ENCODE measurements around the gene FN1.

Gene FN1

GRCh38 chr2:215422676-215423075, 13.2 kb downstream of the FN1 start:
- H3K4me3 ChIP-seq (ENCODE audit: insufficient read depth, low read depth, low read length), result no peak overlapping the region
- H3K27ac ChIP-seq (ENCODE audit: insufficient read depth, low read depth, low read length, poor library complexity, severe bottlenecking), result no peak overlapping the region
- H3K36me3 ChIP-seq (ENCODE audit: control insufficient read depth, insufficient read depth, low read length), result peaks cover 14% of the 10 kb centered on the region
- H3K9me3 ChIP-seq (ENCODE audit: control insufficient read depth, low read length), result no peaks in the 10 kb centered on the region
- H3K4me1 ChIP-seq (ENCODE audit: control insufficient read depth, insufficient read depth, low read length), result no peaks in the 10 kb centered on the region
- WGBS, 2 experiments, result 97 to 100% methylated on average over 3 of the region's 4 CpGs
- no peaks in the 10 kb centered on the region for H3K27me3 ChIP-seq (ENCODE audit: control insufficient read depth, insufficient read depth, low read length, poor library complexity, severe bottlenecking)

GRCh38 chr2:215421859-215422461, 13.9 kb downstream of the FN1 start:
- no peak overlapping the region for H3K4me3 ChIP-seq (ENCODE audit: insufficient read depth, low read depth, low read length)
- WGBS, 2 experiments, result 90 to 93% methylated on average over 10 of the region's 10 CpGs
- no peaks in the 10 kb centered on the region for H3K27me3 ChIP-seq (ENCODE audit: control insufficient read depth, insufficient read depth, low read length, poor library complexity, severe bottlenecking)
- H3K36me3 ChIP-seq (ENCODE audit: control insufficient read depth, insufficient read depth, low read length), result peaks cover 14% of the 10 kb centered on the region
- H3K27ac ChIP-seq (ENCODE audit: insufficient read depth, low read depth, low read length, poor library complexity, severe bottlenecking), result no peak overlapping the region
- H3K4me1 ChIP-seq (ENCODE audit: control insufficient read depth, insufficient read depth, low read length), result no peaks in the 10 kb centered on the region
- no peaks in the 10 kb centered on the region for H3K9me3 ChIP-seq (ENCODE audit: control insufficient read depth, low read length)

DNA sequence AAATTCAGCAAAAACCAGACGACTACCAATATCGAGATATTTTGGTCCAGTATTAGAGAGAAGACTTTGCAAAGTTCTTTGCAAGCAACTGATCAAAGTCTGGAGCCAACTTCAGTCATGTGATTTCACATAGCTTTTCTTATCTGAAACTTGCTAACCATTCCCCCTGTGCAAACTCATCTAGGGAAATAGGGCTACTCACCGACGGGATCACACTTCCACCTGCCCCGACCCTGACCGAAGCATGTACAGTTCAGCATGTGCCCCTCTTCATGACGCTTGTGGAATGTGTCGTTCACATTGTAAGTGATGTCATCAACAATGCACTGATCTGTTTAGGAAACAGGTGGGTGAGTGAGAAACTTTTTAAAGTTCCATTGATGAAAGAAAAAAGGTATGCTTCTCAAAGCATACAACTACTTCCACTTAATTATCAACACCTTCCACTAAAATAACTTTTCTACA, 15.4 kb downstream of the FN1 start:
- no peaks in the 10 kb centered on the region for H3K9me3 ChIP-seq (ENCODE audit: control insufficient read depth, low read length)
- 94 to 96% methylated on average over 8 of the region's 8 CpGs for WGBS, 2 experiments
- H3K27ac ChIP-seq (ENCODE audit: insufficient read depth, low read depth, low read length, poor library complexity, severe bottlenecking), result no peak overlapping the region
- H3K27me3 ChIP-seq (ENCODE audit: control insufficient read depth, insufficient read depth, low read length, poor library complexity, severe bottlenecking), result no peaks in the 10 kb centered on the region
- H3K4me3 ChIP-seq (ENCODE audit: insufficient read depth, low read depth, low read length), result no peak overlapping the region
- H3K36me3 ChIP-seq (ENCODE audit: control insufficient read depth, insufficient read depth, low read length), result peaks cover 14% of the 10 kb centered on the region
- no peaks in the 10 kb centered on the region for H3K4me1 ChIP-seq (ENCODE audit: control insufficient read depth, insufficient read depth, low read length)

- Histone ChIP-seq H3K4me1 (ENCODE audit: control insufficient read depth, insufficient read depth, low read length) (no peaks in the 10 kb centered on the region), H3K27ac (ENCODE audit: insufficient read depth, low read depth, low read length, poor library complexity, severe bottlenecking) (no peak overlapping the region), H3K27me3 (ENCODE audit: control insufficient read depth, insufficient read depth, low read length, poor library complexity, severe bottlenecking) (no peaks in the 10 kb centered on the region), H3K4me3 (ENCODE audit: insufficient read depth, low read depth, low read length) (no peak overlapping the region), H3K9me3 (ENCODE audit: control insufficient read depth, low read length) (no peaks in the 10 kb centered on the region), H3K36me3 (ENCODE audit: control insufficient read depth, insufficient read depth, low read length) (peaks cover 14% of the 10 kb centered on the region)
- 86 to 94% methylated on average over 5 to 6 of the region's 7 CpGs for WGBS, 2 experiments
Measured at GRCh38 chr2:215419769-215420470, 15.9 kb downstream of the FN1 start.

DNA sequence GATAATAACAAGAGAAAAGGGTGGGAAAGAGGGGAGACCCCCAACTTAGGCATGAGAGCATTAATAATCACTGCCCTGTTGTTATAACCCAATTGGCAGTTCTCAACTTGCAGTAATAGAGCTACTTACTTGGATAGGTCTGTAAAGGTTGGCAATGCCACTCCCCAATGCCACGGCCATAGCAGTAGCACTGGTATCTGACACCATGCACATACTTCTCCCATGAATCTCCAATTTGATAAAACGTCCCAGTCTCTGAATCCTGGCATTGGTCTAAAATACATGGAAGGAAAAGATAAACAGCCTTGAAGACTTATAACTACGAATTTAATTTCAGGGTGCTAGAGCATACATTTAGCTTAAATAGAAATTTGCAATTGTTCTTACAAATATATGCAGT, 16.8 kb downstream of the FN1 start:
- WGBS, 2 experiments, result 89 to 100% methylated on average over 2 to 3 of the region's 3 CpGs
- Histone ChIP-seq H3K36me3 (ENCODE audit: control insufficient read depth, insufficient read depth, low read length) (peaks cover 14% of the 10 kb centered on the region), H3K27ac (ENCODE audit: insufficient read depth, low read depth, low read length, poor library complexity, severe bottlenecking) (no peak overlapping the region), H3K9me3 (ENCODE audit: control insufficient read depth, low read length) (no peaks in the 10 kb centered on the region), H3K4me1 (ENCODE audit: control insufficient read depth, insufficient read depth, low read length) (no peaks in the 10 kb centered on the region), H3K4me3 (ENCODE audit: insufficient read depth, low read depth, low read length) (no peak overlapping the region), H3K27me3 (ENCODE audit: control insufficient read depth, insufficient read depth, low read length, poor library complexity, severe bottlenecking) (no peaks in the 10 kb centered on the region)

GRCh38 chr2:215418064-215418963, 17.6 kb downstream of the FN1 start:
- no peak overlapping the region for H3K4me3 ChIP-seq (ENCODE audit: insufficient read depth, low read depth, low read length)
- H3K27ac ChIP-seq (ENCODE audit: insufficient read depth, low read depth, low read length, poor library complexity, severe bottlenecking), result no peak overlapping the region
- WGBS, 2 experiments, result 92 to 96% methylated on average over 2 to 3 of the region's 3 CpGs
- no peaks in the 10 kb centered on the region for H3K4me1 ChIP-seq (ENCODE audit: control insufficient read depth, insufficient read depth, low read length)
- H3K27me3 ChIP-seq (ENCODE audit: control insufficient read depth, insufficient read depth, low read length, poor library complexity, severe bottlenecking), result no peaks in the 10 kb centered on the region
- no peaks in the 10 kb centered on the region for H3K9me3 ChIP-seq (ENCODE audit: control insufficient read depth, low read length)
- H3K36me3 ChIP-seq (ENCODE audit: control insufficient read depth, insufficient read depth, low read length), result peaks cover 13% of the 10 kb centered on the region

DNA sequence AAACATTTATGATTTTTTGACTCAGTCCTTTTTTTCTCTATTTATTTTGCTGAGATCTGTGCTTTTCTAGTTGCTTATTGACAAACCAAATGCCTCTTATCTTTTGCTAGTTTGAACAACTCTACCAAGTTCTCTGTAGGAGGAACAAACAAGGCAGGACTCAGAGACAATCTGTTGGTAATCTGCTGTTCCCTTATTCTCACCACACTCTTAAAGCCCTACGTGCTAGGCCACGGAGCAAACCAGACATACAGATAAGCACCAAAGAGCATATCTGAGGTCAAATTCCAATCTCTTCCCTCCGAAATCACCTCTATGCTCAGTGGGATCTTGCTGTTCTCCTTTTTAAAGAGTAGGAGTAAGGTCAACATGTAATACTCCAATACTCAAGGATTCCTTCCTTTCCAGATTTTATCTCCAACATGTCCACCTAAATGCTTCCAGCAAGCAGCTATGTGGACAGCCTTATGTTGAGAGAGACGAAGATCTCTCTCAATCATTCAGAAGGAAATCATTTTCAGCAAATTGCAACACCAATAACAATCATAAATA, 18.4 kb downstream of the FN1 start:
- Histone ChIP-seq H3K36me3 (ENCODE audit: control insufficient read depth, insufficient read depth, low read length) (peaks cover 11% of the 10 kb centered on the region), H3K27me3 (ENCODE audit: control insufficient read depth, insufficient read depth, low read length, poor library complexity, severe bottlenecking) (no peaks in the 10 kb centered on the region), H3K27ac (ENCODE audit: insufficient read depth, low read depth, low read length, poor library complexity, severe bottlenecking) (no peak overlapping the region), H3K9me3 (ENCODE audit: control insufficient read depth, low read length) (no peaks in the 10 kb centered on the region), H3K4me3 (ENCODE audit: insufficient read depth, low read depth, low read length) (no peak overlapping the region), H3K4me1 (ENCODE audit: control insufficient read depth, insufficient read depth, low read length) (no peaks in the 10 kb centered on the region)
- WGBS, 2 experiments, result 91% methylated on average over 4 of the region's 4 CpGs

GRCh38 chr2:215416656-215417055, 19.2 kb downstream of the FN1 start:
- Histone ChIP-seq H3K27me3 (ENCODE audit: control insufficient read depth, insufficient read depth, low read length, poor library complexity, severe bottlenecking) (no peaks in the 10 kb centered on the region), H3K9me3 (ENCODE audit: control insufficient read depth, low read length) (no peaks in the 10 kb centered on the region), H3K27ac (ENCODE audit: insufficient read depth, low read depth, low read length, poor library complexity, severe bottlenecking) (no peak overlapping the region), H3K4me1 (ENCODE audit: control insufficient read depth, insufficient read depth, low read length) (no peaks in the 10 kb centered on the region), H3K4me3 (ENCODE audit: insufficient read depth, low read depth, low read length) (no peak overlapping the region), H3K36me3 (ENCODE audit: control insufficient read depth, insufficient read depth, low read length) (peaks cover 11% of the 10 kb centered on the region)
- WGBS, 2 experiments, result 92 to 93% methylated on average over 2 of the region's 2 CpGs

DNA sequence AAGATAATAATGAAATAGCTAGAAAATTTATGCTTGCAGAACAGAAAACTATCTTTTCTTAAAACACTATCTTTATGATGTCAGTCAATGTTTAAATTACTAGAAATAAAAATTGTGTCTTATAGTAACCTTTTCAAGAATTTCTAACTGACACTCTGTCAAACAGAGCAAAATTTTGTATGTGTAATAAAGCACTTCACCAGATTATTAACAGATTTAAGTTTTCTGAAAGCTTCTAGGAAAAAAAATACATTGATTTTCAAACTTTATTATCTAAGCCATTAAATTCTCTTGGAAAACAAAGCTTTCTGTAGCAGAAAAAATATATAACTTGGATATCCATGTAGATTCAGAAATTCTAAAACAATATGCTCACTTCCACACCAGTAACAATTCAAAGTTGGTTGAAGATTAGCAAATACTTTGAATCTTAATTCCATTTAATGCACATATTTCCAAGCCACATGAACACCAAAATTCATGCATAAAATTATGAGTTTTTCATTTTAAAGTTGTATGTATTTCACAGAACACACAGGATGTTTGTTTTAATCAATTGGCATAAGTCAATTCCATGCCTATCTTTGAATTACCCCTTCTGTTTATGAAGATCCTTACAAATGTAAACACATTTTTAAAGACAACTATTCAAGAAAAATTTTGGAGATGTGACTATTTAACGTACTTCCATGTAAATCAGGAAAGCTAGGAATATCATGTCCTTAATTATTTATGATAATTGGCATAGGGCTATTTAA, 19.9 kb downstream of the FN1 start:
- H3K4me1 ChIP-seq (ENCODE audit: control insufficient read depth, insufficient read depth, low read length), result no peaks in the 10 kb centered on the region
- H3K9me3 ChIP-seq (ENCODE audit: control insufficient read depth, low read length), result no peaks in the 10 kb centered on the region
- H3K36me3 ChIP-seq (ENCODE audit: control insufficient read depth, insufficient read depth, low read length), result peaks cover 11% of the 10 kb centered on the region
- no peaks in the 10 kb centered on the region for H3K27me3 ChIP-seq (ENCODE audit: control insufficient read depth, insufficient read depth, low read length, poor library complexity, severe bottlenecking)
- no CpG with 5 or more reads among the region's 1 CpG for WGBS, 2 experiments
- H3K27ac ChIP-seq (ENCODE audit: insufficient read depth, low read depth, low read length, poor library complexity, severe bottlenecking), result no peak overlapping the region
- no peak overlapping the region for H3K4me3 ChIP-seq (ENCODE audit: insufficient read depth, low read depth, low read length)

Data from ectodermal cell (in vitro differentiated cells).